Natural killer cell (primary cell): Measurements from ENCODE around the gene FBXO38. TPM values are rescaled to one million over a fixed set of nuclear protein-coding genes. Genes with fewer than 3 reads are reported as not detected.

Experiments
- ATAC-seq, 3 donors: fragments of 150-1000 bp in 2 of 3; fragments of 200-7000 bp in 1 of 3; cut with Tn5 transposase; 1 replicate in 1 of 3; 2 replicates in 2 of 3; pipeline ENCODE4 v1.10.0; 2021; ENCODE audit warnings: mild to moderate bottlenecking in 2 of 3, moderate library complexity in 2 of 3
- DNase-seq, 2 donors: peaks; one replicate each; pipeline versions ENCODE4 v3.0.0 to v3.0.0-alpha.2; 2013 to 2021; ENCODE audit warnings: mixed read lengths in 1 of 2
- H3K27ac ChIP-seq: one replicate; pipeline ENCODE4 v1.5.1; 2013; ENCODE audit warnings: mild to moderate bottlenecking, low read length
- H3K27me3 ChIP-seq: one replicate; pipeline ENCODE4 v1.6.1; 2013; ENCODE audit warnings: low read length; ENCODE audit not compliant: control insufficient read depth, insufficient read depth
- H3K36me3 ChIP-seq: one replicate; pipeline ENCODE4 v1.6.1; 2013; ENCODE audit warnings: low read length; ENCODE audit not compliant: control insufficient read depth, insufficient read depth
- H3K4me1 ChIP-seq: one replicate; pipeline ENCODE4 v1.6.1; 2013; ENCODE audit warnings: low read length; ENCODE audit not compliant: control insufficient read depth, insufficient read depth
- H3K4me3 ChIP-seq: one replicate; pipeline ENCODE4 v1.5.1; 2013; ENCODE audit warnings: low read length
- H3K9me3 ChIP-seq: one replicate; pipeline ENCODE4 v1.6.1; 2013; ENCODE audit warnings: low read length; ENCODE audit not compliant: control insufficient read depth, insufficient read depth
- H3K27ac Mint-ChIP-seq, 2 donors: one replicate each; pipeline ENCODE4 v1.8.0; 2022; ENCODE audit warnings: mild to moderate bottlenecking in 2 of 2, mixed read lengths in 2 of 2, moderate library complexity in 1 of 2
- H3K27me3 Mint-ChIP-seq, 2 donors: one replicate each; pipeline ENCODE4 v1.8.0; 2022; ENCODE audit warnings: low read depth in 2 of 2, mixed read lengths in 2 of 2
- H3K36me3 Mint-ChIP-seq: one replicate; pipeline ENCODE4 v1.8.0; 2022; ENCODE audit warnings: mixed read lengths
- H3K4me1 Mint-ChIP-seq, 2 donors: one replicate each; pipeline ENCODE4 v1.8.0; 2022; ENCODE audit warnings: mixed read lengths in 2 of 2
- H3K4me3 Mint-ChIP-seq: one replicate; pipeline ENCODE4 v1.8.0; 2022; ENCODE audit warnings: mild to moderate bottlenecking, moderate library complexity, mixed read lengths
- H3K9me3 Mint-ChIP-seq, 2 donors: one replicate each; pipeline ENCODE4 v1.8.0; 2022; ENCODE audit warnings: mixed read lengths in 2 of 2
- CTCF ChIP-seq: fragments of 200-600 bp; IDR thresholded peaks from one replicate; pipeline ENCODE4 v1.8.0; 2022; ENCODE audit warnings: antibody characterized with exemption
- WGBS: methylation state at CpG from one replicate; pipeline ENCODE4 v1.1.7; 2013; ENCODE audit warnings: missing lambda C conversion rate; ENCODE audit not compliant: insufficient coverage; 5-methylcytosine and 5-hydroxymethylcytosine counted together
- intact Hi-C: fragments of 100-400 bp; cut with micrococcal nuclease; formaldehyde crosslinking; loops from one replicate; pipeline ENCODE4 v1.14.2; 2022
- total RNA-seq, 4 donors: library from RNA; stranded (reverse); fragments of 120-200 nt in 1 of 4; gene quantifications; one replicate each; pipeline versions ENCODE4 v1.2.3 to v1.2.4, GENCODE V29; 2013 to 2022

The FBXO38 gene
- total RNA-seq, 3 donors from 2014 or later (not counting 1 experiment from before 2014, with no cell fraction given), result 55.2 to 76.6 (median 65.1) TPM

GRCh38 chr5:148491793-148492184, 108.0 kb downstream of the FBXO38 start:
- H3K9me3 Mint-ChIP-seq, result no peaks in the 10 kb centered on the region
- no peaks in the 10 kb centered on the region for H3K36me3 Mint-ChIP-seq
- H3K27me3 ChIP-seq, result no peaks in the 10 kb centered on the region
- no peak for TF ChIP-seq CTCF
- no peaks in the 10 kb centered on the region for H3K4me1 ChIP-seq
- H3K4me1 Mint-ChIP-seq, result no peaks in the 10 kb centered on the region
- no peak overlapping the region for H3K4me3 Mint-ChIP-seq
- 74% methylated on average over 6 of the region's 6 CpGs for WGBS
- intact Hi-C loops, result no loop called here
- H3K27me3 Mint-ChIP-seq, result peaks cover 24 to 50% of the 10 kb centered on the region in 2 donors
- no peaks in the 10 kb centered on the region for H3K36me3 ChIP-seq
- H3K27ac ChIP-seq, result no peak overlapping the region
- no peak overlapping the region for H3K27ac Mint-ChIP-seq
- no peak for DNase-seq
- H3K9me3 ChIP-seq, result no peaks in the 10 kb centered on the region
- H3K4me3 ChIP-seq, result no peak overlapping the region
- peak in 1 of 3 donors; percentile 35 for ATAC-seq

DNA sequence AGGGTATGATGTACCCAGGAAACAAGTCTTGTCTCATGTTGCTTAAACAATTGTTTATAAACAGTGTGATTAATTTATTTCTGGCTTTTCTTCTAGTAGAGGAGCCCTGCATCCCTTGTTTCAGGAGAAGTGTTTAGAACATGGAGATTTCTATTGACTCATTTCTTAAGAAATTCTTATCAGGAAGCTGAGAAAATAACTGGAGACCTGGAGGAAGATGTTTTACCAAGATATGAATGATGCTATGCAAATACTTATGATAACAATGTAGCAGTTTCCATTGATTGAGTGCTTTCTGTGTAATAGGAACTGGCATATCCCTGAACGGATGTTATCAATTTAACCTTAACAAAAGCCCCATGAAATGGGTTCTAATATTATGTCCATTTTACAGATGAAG, 108.6 kb downstream of the FBXO38 start:
- Mint-ChIP-seq H3K4me1 (no peaks in the 10 kb centered on the region), H3K4me3 (no peak overlapping the region), H3K27ac (no peak overlapping the region), H3K27me3 (peaks cover 20 to 50% of the 10 kb centered on the region in 2 donors), H3K9me3 (no peaks in the 10 kb centered on the region), H3K36me3 (no peaks in the 10 kb centered on the region)
- no peak for TF ChIP-seq CTCF
- Histone ChIP-seq H3K27ac (no peak overlapping the region), H3K9me3 (no peaks in the 10 kb centered on the region), H3K27me3 (no peaks in the 10 kb centered on the region), H3K4me3 (no peak overlapping the region), H3K36me3 (no peaks in the 10 kb centered on the region), H3K4me1 (no peaks in the 10 kb centered on the region)
- no peak for DNase-seq
- intact Hi-C loops, result no loop called here
- WGBS, result no CpG with 5 or more reads among the region's 1 CpG
- no peak for ATAC-seq

Other genes starting within 250 kb of the FBXO38 start
- not detected for gene SPINK14, start 215.4 kb upstream of the FBXO38 start, total RNA-seq
- gene SPINK6, start 180.9 kb upstream of the FBXO38 start, total RNA-seq, result not detected
- gene MARCOL, start 145.4 kb upstream of the FBXO38 start, total RNA-seq, result not detected
- gene SPINK13, start 115.2 kb upstream of the FBXO38 start, total RNA-seq, result not detected
- not detected for gene SPINK7, start 71.5 kb upstream of the FBXO38 start, total RNA-seq
- not detected for gene SPINK9, start 48.4 kb upstream of the FBXO38 start, total RNA-seq